HepG2 (cell line): Measurements from ENCODE around the gene PCP4L1.

Experiments
- ATF7 ChIP-seq, 2 experiments: fragments of 450-650 bp in 1 of 2; sonication (generic) in 1 of 2; formaldehyde crosslinking in 1 of 2; IDR thresholded peaks; 2 replicates each; pipeline versions ENCODE4 v1.4.0 to v1.6.1; 2016 to 2020; ENCODE audit warnings: antibody characterized with exemption in 1 of 2, mild to moderate bottlenecking in 1 of 2, missing genetic modification reagents in 1 of 2
- CHD4 ChIP-seq: fragments of 200-600 bp; sonication (generic); IDR thresholded peaks from 2 replicates; pipeline ENCODE4 v1.7.0; 2017; ENCODE audit warnings: mild to moderate bottlenecking, low read length, borderline replicate concordance
- CTCF ChIP-seq: sonication (generic); formaldehyde crosslinking; IDR thresholded peaks from 2 replicates; pipeline ENCODE4 v1.5.0; 2020; ENCODE audit warnings: mild to moderate bottlenecking, missing genetic modification reagents, moderate library complexity
- MAFK ChIP-seq, 2 experiments: IDR thresholded peaks in 1 of 2; conservative IDR thresholded peaks in 1 of 2; 2 replicates each; pipeline ENCODE4 v1.6.1; 2011; ENCODE audit warnings: improper control_type of control experiment in 2 of 2, low read length in 2 of 2
- POLR2A ChIP-seq, 2 experiments: IDR thresholded peaks; 2 replicates each; pipeline ENCODE4 v1.6.1; 2011; ENCODE audit warnings: low read depth in 2 of 2, low read length in 2 of 2, mild to moderate bottlenecking in 1 of 2, moderate library complexity in 1 of 2; ENCODE audit not compliant: insufficient read depth in 1 of 2
- RBAK ChIP-seq: sonication (generic); formaldehyde crosslinking; IDR thresholded peaks from 2 replicates; pipeline ENCODE4 v1.5.1; 2020; ENCODE audit warnings: mild to moderate bottlenecking, missing genetic modification reagents
- RXRA ChIP-seq: sonication (generic); formaldehyde crosslinking; IDR thresholded peaks from 2 replicates; pipeline ENCODE4 v1.5.1; 2020; ENCODE audit warnings: missing genetic modification reagents
- SP2 ChIP-seq: sonication (generic); formaldehyde crosslinking; IDR thresholded peaks from 2 replicates; pipeline ENCODE4 v1.5.1; 2020; ENCODE audit warnings: mild to moderate bottlenecking, missing genetic modification reagents
- TAF1 ChIP-seq: sonication (generic); formaldehyde crosslinking; IDR thresholded peaks from 2 replicates; pipeline ENCODE4 v1.4.0; 2020; ENCODE audit warnings: missing genetic modification reagents
- XBP1 ChIP-seq: sonication (generic); formaldehyde crosslinking; IDR thresholded peaks from 2 replicates; pipeline ENCODE4 v1.5.0; 2020; ENCODE audit warnings: missing genetic modification reagents

- TF ChIP-seq RXRA (CRISPR knock-in tag): no peak
- TF ChIP-seq POLR2A (IDR thresholded peaks at IDR 0.05; ENCODE audit: insufficient read depth in 1 of 2, low read depth in 2 of 2, low read length in 2 of 2): no peak
- TF ChIP-seq TAF1 (CRISPR knock-in tag): no peak
- no peak for TF ChIP-seq MAFK (conservative IDR thresholded peaks at IDR 0.05 in 1 of 2, IDR thresholded peaks at IDR 0.05 in 1 of 2; ENCODE audit: low read length in 2 of 2)
- TF ChIP-seq CTCF: no peak
- no peak for TF ChIP-seq ATF7 (IDR thresholded peaks at IDR 0.05)
- no peak for TF ChIP-seq ATF7 (CRISPR knock-in tag; IDR thresholded peaks at IDR 0.05)
- no peak for TF ChIP-seq SP2 (CRISPR knock-in tag)
- TF ChIP-seq CHD4: no peak
- TF ChIP-seq RBAK (CRISPR knock-in tag): no peak
- no peak for TF ChIP-seq XBP1
Measured at GRCh38 chr1:161266836-161267235, 8.3 kb downstream of the PCP4L1 start.
